NT2/D1 (cell line): ENCODE results near the gene HOXC12.

Experiments used
- SUZ12 ChIP-seq: IDR thresholded peaks from 2 replicates; pipeline ENCODE4 v1.6.1; 2011; ENCODE audit not compliant: insufficient read length, insufficient read depth; ENCODE audit errors: extremely low read depth
- YY1 ChIP-seq: IDR thresholded peaks from 2 replicates; pipeline ENCODE4 v1.6.1; 2011; ENCODE audit not compliant: insufficient read length, insufficient read depth
- ZNF274 ChIP-seq: IDR thresholded peaks from 2 replicates; pipeline ENCODE4 v1.6.1; 2011; ENCODE audit warnings: mild to moderate bottlenecking, low read depth, low read length

- TF ChIP-seq YY1: no peak
- TF ChIP-seq SUZ12: no peak
- TF ChIP-seq ZNF274: no peak
Observed at GRCh38 chr12:53977596-53978445, 23.1 kb downstream of the HOXC12 start.
